Left ventricle myocardium inferior (tissue), 1 donor: ENCODE measurements around the gene BRD8. TPM values are rescaled to one million over a fixed set of nuclear protein-coding genes. Genes with fewer than 3 reads are reported as not detected.

Source experiments
- DNase-seq: peaks from one replicate; pipeline ENCODE4 v3.0.0-alpha.2; 2020
- H3K27ac ChIP-seq: fragments of 200-600 bp; replicated peaks from 2 replicates; pipeline ENCODE4 v1.8.0; 2021
- H3K27me3 ChIP-seq: fragments of 200-600 bp; 2 replicates; pipeline ENCODE4 v1.8.0; 2021; ENCODE audit warnings: low read depth
- H3K36me3 ChIP-seq: fragments of 200-600 bp; 2 replicates; pipeline ENCODE4 v1.8.0; 2021
- H3K4me1 ChIP-seq: fragments of 200-600 bp; 2 replicates; pipeline ENCODE4 v1.8.0; 2021
- H3K4me3 ChIP-seq: fragments of 200-600 bp; 2 replicates; pipeline ENCODE4 v1.8.0; 2021; ENCODE audit warnings: mild to moderate bottlenecking, moderate library complexity
- H3K9me3 ChIP-seq: fragments of 200-600 bp; replicated peaks from 2 replicates; pipeline ENCODE4 v1.8.0; 2021
- intact Hi-C: fragments of 100-400 bp; cut with micrococcal nuclease; formaldehyde crosslinking; loops from one replicate; pipeline ENCODE4 v1.11.0; 2022
- total RNA-seq: library from RNA; stranded (reverse); fragmentation: NEBNext Ultra II Directional; extraction: Animal tissue kit (Norgen Biotek cat#: 25700); gene quantifications from one replicate; pipeline ENCODE4 v1.2.1, GENCODE V29; 2021
- TF ChIP-seq, protein P1 (sequence below): fragments of 200-600 bp; IDR thresholded peaks from 2 replicates; pipeline ENCODE4 v1.8.0; 2021; ENCODE audit warnings: antibody characterized with exemption, mild to moderate bottlenecking, borderline replicate concordance
- donor health status: DM: no; HTN: yes; CAD: no; lungs with severe emphysema.

Gene BRD8
- total RNA-seq, 1 donor from 2014 or later, result 27.4 TPM

DNA sequence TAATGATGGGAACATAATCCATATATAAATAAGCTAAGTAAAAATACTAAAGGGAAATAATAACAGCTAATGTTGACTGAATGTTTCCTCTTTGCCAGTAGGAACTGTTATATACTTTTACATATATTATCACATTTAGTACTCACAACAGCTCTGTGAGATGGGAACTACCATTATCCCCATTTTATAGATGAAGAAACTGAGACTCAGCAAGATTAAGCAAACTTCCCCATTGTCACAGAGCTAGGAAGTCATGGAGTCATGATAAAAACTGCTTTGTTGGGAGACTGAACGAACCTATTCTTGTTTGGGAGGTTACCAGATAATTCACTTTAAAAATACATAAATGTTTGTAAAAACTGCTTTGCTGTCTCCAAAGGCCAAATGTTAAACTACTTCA, 71.2 kb downstream of the BRD8 start:
- H3K4me3 ChIP-seq, result no peak overlapping the region
- TF ChIP-seq, protein P1, sequence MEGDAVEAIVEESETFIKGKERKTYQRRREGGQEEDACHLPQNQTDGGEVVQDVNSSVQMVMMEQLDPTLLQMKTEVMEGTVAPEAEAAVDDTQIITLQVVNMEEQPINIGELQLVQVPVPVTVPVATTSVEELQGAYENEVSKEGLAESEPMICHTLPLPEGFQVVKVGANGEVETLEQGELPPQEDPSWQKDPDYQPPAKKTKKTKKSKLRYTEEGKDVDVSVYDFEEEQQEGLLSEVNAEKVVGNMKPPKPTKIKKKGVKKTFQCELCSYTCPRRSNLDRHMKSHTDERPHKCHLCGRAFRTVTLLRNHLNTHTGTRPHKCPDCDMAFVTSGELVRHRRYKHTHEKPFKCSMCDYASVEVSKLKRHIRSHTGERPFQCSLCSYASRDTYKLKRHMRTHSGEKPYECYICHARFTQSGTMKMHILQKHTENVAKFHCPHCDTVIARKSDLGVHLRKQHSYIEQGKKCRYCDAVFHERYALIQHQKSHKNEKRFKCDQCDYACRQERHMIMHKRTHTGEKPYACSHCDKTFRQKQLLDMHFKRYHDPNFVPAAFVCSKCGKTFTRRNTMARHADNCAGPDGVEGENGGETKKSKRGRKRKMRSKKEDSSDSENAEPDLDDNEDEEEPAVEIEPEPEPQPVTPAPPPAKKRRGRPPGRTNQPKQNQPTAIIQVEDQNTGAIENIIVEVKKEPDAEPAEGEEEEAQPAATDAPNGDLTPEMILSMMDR, result no peak
- intact Hi-C loops, result no loop called here
- peaks cover 23% of the 10 kb centered on the region for H3K27me3 ChIP-seq
- no peaks in the 10 kb centered on the region for H3K4me1 ChIP-seq
- H3K36me3 ChIP-seq, result no peaks in the 10 kb centered on the region
- H3K9me3 ChIP-seq, result no peaks in the 10 kb centered on the region
- no peak for DNase-seq
- no peak overlapping the region for H3K27ac ChIP-seq

DNA sequence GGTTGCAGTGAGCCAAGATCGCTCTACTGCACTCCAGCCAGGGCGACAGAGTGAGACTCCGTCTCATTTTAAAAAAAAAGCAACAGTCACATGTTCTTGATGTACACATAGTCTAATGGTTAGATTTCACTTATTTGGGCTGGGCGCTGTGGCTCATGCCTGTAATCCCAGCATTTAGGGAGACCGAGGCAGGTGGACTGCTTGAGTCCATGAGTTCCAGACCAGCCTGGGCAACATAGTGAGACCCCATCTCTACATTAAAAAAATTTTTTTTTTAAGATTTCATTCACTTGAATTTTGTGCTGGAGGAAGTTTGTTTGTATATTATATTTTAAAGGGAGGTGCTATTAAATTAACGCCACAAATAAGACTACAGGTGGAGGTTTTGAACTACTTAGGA, 72.7 kb downstream of the BRD8 start:
- Histone ChIP-seq H3K36me3 (no peaks in the 10 kb centered on the region), H3K27me3 (peaks cover 22% of the 10 kb centered on the region), H3K9me3 (no peaks in the 10 kb centered on the region), H3K27ac (no peak overlapping the region), H3K4me1 (no peaks in the 10 kb centered on the region), H3K4me3 (no peak overlapping the region)
- intact Hi-C loops, result no loop called here
- no peak for DNase-seq
- TF ChIP-seq, protein P1, result no peak

DNA sequence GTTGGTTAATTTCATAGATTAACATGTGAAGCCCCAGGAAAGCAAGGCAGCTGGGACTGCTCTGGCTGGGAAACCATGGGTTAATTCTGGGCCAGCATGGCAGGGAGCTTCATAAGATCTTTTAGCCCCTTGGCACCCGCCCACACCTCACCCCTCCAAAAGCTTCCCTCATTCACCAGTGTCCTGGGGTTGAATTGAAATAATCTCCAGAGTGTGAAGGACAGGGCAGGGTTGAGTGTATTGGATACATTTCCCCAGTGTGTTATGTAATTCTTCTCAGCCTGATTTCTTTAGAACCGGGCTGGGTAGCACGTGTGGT, 75.2 kb downstream of the BRD8 start:
- H3K4me1 ChIP-seq, result no peaks in the 10 kb centered on the region
- H3K4me3 ChIP-seq, result no peak overlapping the region
- no peaks in the 10 kb centered on the region for H3K36me3 ChIP-seq
- H3K9me3 ChIP-seq, result no peaks in the 10 kb centered on the region
- no peak overlapping the region for H3K27ac ChIP-seq
- intact Hi-C loops, result no loop called here
- TF ChIP-seq, protein P1, result no peak
- no peak for DNase-seq
- peaks cover 29% of the 10 kb centered on the region for H3K27me3 ChIP-seq

DNA sequence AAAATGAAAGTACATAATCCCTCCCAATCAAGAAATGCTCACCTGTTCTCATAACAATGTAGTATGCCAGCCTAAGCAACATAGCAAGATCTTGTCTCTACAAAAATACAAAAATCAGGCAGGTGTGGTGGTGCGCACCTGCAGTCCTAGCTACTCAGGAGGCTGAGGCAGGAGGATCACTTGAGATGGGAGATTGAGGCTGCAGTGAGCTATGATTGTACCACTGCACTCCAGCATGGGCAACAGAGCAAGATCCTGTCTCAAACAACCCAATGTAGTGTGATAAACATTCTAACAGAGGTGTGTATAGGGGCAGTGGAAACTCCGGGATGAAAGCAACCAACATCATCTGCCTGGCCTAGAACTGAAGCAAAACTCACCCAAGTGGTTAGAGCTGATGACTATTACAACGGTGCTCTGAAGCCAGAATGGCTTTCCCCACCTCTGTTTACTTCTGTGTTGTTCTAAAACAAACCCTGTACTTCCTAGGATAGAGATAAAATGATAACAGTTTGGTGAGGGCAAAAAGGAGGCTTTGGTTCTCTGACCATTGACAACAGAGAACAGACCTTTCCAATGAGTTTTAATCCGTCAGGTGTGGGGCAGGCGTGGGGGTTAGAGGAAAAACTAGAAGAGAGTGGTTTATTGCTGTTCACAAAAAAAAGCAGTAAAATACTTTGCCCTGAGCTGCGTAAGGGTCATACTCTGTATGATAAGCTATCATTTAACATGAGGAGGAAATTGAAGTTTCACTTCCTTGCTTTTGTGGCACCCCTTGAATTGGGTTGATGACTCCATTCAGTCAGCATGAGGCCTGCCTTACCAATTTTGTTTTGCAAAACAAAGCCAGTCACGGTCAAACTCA, 75.7 kb downstream of the BRD8 start:
- no peak for DNase-seq
- TF ChIP-seq, protein P1, result no peak
- no peak overlapping the region for H3K4me3 ChIP-seq
- H3K36me3 ChIP-seq, result no peaks in the 10 kb centered on the region
- H3K9me3 ChIP-seq, result no peaks in the 10 kb centered on the region
- no peaks in the 10 kb centered on the region for H3K4me1 ChIP-seq
- H3K27me3 ChIP-seq, result peaks cover 29% of the 10 kb centered on the region
- no peak overlapping the region for H3K27ac ChIP-seq
- intact Hi-C loops, result no loop called here

GRCh38 chr5:138096997-138097828, 81.2 kb downstream of the BRD8 start:
- no peaks in the 10 kb centered on the region for H3K4me1 ChIP-seq
- intact Hi-C loops, result no loop called here
- no peaks in the 10 kb centered on the region for H3K9me3 ChIP-seq
- peaks cover 45% of the 10 kb centered on the region for H3K27me3 ChIP-seq
- H3K36me3 ChIP-seq, result no peaks in the 10 kb centered on the region
- no peak for DNase-seq
- TF ChIP-seq, protein P1, result no peak
- H3K4me3 ChIP-seq, result no peak overlapping the region
- H3K27ac ChIP-seq, result no peak overlapping the region
